WI38 (cell line): ENCODE results near the gene HNRNPAB.
"Not testable (repeated sequence)": the region's sequence is repeated elsewhere in the genome, so short reads cannot be mapped to it uniquely, and the experiment has no call there.

Source experiments
- H3K4me3 ChIP-seq: 2 replicates; pipeline ENCODE4 v1.5.1; 2011; ENCODE audit warnings: low read depth, mild to moderate bottlenecking, control low read depth, low read length
- TF ChIP-seq, protein P1 (sequence below): IDR thresholded peaks from 2 replicates; pipeline ENCODE4 v1.5.1; 2012; ENCODE audit warnings: low read depth, mild to moderate bottlenecking, control low read depth, low read length

The HNRNPAB gene

DNA sequence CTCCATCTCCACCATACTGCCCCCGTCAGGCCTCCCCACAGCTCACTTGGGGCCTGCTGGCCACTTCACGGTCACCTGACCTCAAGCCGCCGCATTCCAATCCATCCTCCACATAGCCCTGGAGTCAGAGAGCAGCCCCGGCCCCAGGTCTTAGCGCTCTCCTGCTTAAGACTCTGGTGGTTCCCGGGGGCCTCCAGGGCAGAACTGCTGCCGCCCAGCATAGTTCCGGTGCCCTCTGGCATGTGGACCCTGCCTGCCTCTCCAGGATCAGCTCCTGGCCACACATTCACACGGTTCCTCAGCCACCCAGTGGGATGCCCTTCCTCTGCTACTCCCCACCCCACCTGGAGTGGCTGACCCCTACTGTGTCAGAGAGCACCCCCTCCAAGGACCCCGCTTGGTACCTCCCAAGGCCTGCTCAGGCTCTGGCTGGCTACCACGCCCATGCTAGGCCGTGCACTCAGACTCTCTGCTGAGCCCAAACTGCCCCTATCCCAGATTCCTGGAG, 19.5 kb downstream of the HNRNPAB start:
- no peak overlapping the region for H3K4me3 ChIP-seq
- TF ChIP-seq, protein P1, sequence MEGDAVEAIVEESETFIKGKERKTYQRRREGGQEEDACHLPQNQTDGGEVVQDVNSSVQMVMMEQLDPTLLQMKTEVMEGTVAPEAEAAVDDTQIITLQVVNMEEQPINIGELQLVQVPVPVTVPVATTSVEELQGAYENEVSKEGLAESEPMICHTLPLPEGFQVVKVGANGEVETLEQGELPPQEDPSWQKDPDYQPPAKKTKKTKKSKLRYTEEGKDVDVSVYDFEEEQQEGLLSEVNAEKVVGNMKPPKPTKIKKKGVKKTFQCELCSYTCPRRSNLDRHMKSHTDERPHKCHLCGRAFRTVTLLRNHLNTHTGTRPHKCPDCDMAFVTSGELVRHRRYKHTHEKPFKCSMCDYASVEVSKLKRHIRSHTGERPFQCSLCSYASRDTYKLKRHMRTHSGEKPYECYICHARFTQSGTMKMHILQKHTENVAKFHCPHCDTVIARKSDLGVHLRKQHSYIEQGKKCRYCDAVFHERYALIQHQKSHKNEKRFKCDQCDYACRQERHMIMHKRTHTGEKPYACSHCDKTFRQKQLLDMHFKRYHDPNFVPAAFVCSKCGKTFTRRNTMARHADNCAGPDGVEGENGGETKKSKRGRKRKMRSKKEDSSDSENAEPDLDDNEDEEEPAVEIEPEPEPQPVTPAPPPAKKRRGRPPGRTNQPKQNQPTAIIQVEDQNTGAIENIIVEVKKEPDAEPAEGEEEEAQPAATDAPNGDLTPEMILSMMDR: no peak

GRCh38 chr5:178224403-178224802, 20.1 kb downstream of the HNRNPAB start:
- TF ChIP-seq, protein P1: no peak
- no peak overlapping the region for H3K4me3 ChIP-seq

DNA sequence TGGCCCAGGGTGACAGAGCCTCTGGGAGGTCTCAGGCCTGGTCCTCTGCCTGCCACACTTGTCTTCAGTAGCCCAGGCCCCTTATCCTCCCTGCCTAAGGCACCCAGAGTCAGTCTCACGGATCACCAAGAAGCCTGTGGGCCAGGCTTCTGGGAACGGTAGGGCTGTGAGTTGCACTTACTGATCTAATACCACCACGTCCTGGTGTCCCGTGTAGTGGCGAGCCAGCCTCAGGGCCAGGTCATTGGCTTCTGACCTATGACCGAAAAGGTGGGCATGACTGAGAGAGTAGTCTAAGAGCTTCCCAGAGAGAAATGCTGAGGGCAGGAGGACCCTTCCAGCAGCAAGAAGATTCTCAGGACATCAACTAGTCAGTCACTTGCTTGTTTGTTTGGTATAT, 20.8 kb downstream of the HNRNPAB start:
- TF ChIP-seq, protein P1: no peak

GRCh38 chr5:178227138-178227659, 22.9 kb downstream of the HNRNPAB start:
- no peak overlapping the region for H3K4me3 ChIP-seq
- TF ChIP-seq, protein P1: no peak

More for the DNA sequence above, 20.8 kb downstream of the HNRNPAB start:
- H3K4me3 ChIP-seq: no peak overlapping the region

DNA sequence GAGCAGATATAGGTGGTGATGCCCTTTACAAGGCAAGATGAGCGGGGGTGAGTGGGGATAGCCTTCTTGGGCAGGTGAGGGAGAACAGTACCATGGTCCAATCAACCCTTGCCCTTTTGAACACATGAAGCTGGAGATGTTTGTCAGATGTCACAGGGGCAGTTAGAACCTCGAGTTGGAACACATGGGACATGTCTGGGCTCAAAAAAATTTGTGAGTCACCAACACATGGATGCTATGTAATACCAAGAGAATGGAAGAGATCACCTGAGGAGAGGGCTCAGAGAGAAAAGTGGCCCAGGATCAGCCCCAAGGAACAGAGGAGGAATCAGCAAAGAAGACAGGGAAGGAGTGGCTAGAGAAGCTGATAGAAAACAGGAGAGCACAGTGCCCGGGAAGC, 23.6 kb downstream of the HNRNPAB start:
- H3K4me3 ChIP-seq: no peak overlapping the region
- TF ChIP-seq, protein P1: no peak

GRCh38 chr5:178228609-178229008, 24.3 kb downstream of the HNRNPAB start:
- TF ChIP-seq, protein P1: no peak
- H3K4me3 ChIP-seq: no peak overlapping the region

DNA sequence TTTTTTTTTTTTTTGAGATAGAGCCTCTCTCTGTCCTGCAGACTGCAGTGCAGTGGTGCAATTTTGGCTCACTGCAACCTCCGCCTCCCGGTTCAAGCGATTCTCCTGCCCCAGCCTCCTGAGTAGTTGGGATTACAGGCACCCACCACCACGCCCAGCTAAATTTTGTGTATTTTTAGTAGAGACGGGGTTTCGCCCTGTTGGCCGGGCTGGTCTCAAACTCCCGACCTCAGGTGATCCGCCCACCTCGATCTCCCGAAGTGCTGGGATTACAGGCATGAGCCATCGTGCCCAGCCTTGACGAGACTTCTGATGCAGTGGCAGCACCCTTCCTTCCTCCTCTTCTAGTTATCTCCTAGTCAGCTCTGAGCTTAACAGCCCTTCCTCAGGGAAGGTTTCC, 24.8 kb downstream of the HNRNPAB start:
- not testable (repeated sequence) for H3K4me3 ChIP-seq

- H3K4me3 ChIP-seq: no peak overlapping the region
- TF ChIP-seq, protein P1: no peak
Measured at GRCh38 chr5:178229861-178230260, 25.5 kb downstream of the HNRNPAB start.
